Measurements from ENCODE around the gene RLIM. TPM values are rescaled to one million over a fixed set of nuclear protein-coding genes. Genes with fewer than 3 reads are reported as not detected.
"Not testable (repeated sequence)": the region's sequence is repeated elsewhere in the genome, so short reads cannot be mapped to it uniquely, and the experiment has no call there.

The RLIM gene
- polyA plus RNA-seq, 3 donors, result 7.6 to 10.3 (median 8.4) TPM

DNA sequence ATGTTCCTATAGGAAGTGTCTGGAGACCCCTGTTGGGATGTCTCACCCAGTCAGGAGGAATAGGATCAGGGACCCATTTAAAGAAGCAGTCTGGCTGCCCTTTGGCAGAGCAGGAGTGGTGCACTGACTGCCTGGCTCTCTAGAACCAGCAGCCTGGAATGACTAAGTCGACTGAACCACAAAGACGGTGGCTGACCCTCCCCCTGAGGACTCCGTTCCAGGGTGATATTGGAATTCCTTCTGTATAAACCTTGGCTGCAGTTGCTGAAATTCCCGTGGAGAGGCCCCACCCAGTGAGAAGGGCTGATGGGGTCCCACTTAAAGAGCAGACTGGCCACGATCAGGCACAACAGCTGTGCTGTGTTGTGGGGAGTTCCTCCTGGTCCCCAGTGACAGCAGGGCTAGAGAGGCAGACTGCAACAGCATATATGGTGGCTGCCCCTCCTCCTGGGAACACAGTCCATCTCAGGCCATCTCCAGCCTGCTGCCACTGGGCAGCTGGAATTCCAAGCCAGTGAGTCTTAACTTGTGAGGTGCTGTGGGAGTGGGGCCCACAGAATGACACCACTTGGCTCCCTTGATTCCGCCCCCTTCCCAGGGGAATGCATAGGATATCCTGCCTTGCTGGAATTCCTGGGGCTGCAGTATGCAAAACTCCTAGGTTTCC is 41.8 kb upstream of the RLIM start:
- Mint-ChIP-seq H3K4me1 (no peaks in the 10 kb centered on the region), H3K27ac (no peak overlapping the region), H3K36me3 (no peaks in the 10 kb centered on the region), H3K9me3 (peaks cover 7 to 20% (median 9%) of the 10 kb centered on the region in 7 donors), H3K4me3 (no peak overlapping the region), H3K27me3 (ENCODE audit: low read depth in 3 of 3) (peaks cover 0 to 3% (median 0%) of the 10 kb centered on the region in 3 donors)
- H3K27me3 ChIP-seq (ENCODE audit: control insufficient read depth in 2 of 2, insufficient read depth in 2 of 2, low read length in 2 of 2), result no peaks in the 10 kb centered on the region
- intact Hi-C loops (cut with micrococcal nuclease), result no loop called here
- H3K4me3 ChIP-seq (replicated peaks in 1 of 3; ENCODE audit: low read depth in 2 of 3, low read length in 3 of 3), result no peak overlapping the region
- H3K79me2 ChIP-seq (ENCODE audit: insufficient read depth, low read length), result no peaks in the 10 kb centered on the region
- no peak overlapping the region for H3K4me2 ChIP-seq (replicated peaks; ENCODE audit: extremely low read depth, low read length, poor library complexity, severe bottlenecking)
- H2AFZ ChIP-seq (ENCODE audit: insufficient read depth, low read depth, low read length, poor library complexity, severe bottlenecking), result no peak overlapping the region
- WGBS (ENCODE audit: insufficient coverage), result 87% methylated on average over 3 of the region's 6 CpGs
- H3K4me1 ChIP-seq (ENCODE audit: control insufficient read depth in 1 of 2, insufficient read depth in 2 of 2, low read length in 2 of 2), result no peaks in the 10 kb centered on the region
- H3K9ac ChIP-seq (ENCODE audit: insufficient read depth, low read length, poor library complexity, severe bottlenecking), result no peak overlapping the region
- TF ChIP-seq, protein P1, sequence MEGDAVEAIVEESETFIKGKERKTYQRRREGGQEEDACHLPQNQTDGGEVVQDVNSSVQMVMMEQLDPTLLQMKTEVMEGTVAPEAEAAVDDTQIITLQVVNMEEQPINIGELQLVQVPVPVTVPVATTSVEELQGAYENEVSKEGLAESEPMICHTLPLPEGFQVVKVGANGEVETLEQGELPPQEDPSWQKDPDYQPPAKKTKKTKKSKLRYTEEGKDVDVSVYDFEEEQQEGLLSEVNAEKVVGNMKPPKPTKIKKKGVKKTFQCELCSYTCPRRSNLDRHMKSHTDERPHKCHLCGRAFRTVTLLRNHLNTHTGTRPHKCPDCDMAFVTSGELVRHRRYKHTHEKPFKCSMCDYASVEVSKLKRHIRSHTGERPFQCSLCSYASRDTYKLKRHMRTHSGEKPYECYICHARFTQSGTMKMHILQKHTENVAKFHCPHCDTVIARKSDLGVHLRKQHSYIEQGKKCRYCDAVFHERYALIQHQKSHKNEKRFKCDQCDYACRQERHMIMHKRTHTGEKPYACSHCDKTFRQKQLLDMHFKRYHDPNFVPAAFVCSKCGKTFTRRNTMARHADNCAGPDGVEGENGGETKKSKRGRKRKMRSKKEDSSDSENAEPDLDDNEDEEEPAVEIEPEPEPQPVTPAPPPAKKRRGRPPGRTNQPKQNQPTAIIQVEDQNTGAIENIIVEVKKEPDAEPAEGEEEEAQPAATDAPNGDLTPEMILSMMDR (IDR thresholded peaks at IDR 0.05), result no peak
- peaks cover 8 to 32% of the 10 kb centered on the region in 2 donors for H3K9me3 ChIP-seq (replicated peaks in 1 of 2; ENCODE audit: control insufficient read depth in 1 of 2, insufficient read depth in 1 of 2, low read length in 2 of 2)
- DNase-seq, result no peak
- no peaks in the 10 kb centered on the region for H4K20me1 ChIP-seq (ENCODE audit: insufficient read depth, low read length)
- H3K27ac ChIP-seq (ENCODE audit: low read depth in 1 of 2, low read length in 2 of 2), result no peak overlapping the region
- H3K36me3 ChIP-seq (replicated peaks in 1 of 2; ENCODE audit: control insufficient read depth in 1 of 2, insufficient read depth in 2 of 2, low read length in 2 of 2), result no peaks in the 10 kb centered on the region

DNA sequence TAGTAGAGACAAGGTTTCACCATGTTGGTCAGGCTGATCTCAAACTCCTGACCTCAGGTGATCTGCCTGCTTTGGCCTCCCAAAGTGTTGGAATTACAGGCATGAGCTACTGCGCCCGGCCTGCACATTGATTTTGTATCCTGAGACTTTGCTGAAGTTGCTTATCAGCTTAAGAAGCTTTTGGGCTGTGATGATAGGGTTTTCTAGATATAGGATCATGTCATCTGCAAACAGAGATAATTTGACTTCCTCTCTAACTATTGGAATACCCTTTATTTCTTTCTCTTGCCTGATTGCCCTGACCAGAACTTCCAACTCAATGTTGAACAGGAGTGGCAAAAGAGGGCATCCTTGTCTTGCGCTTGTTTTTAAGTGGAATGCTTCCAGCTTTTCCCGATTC is 40.5 kb upstream of the RLIM start:
- H3K27ac ChIP-seq (ENCODE audit: low read depth in 1 of 2, low read length in 2 of 2); H3K4me1 ChIP-seq (ENCODE audit: control insufficient read depth in 1 of 2, insufficient read depth in 2 of 2, low read length in 2 of 2); H3K27me3 Mint-ChIP-seq (ENCODE audit: low read depth in 3 of 3); H3K4me3 ChIP-seq (replicated peaks in 1 of 3; ENCODE audit: low read depth in 2 of 3, low read length in 3 of 3); H2AFZ ChIP-seq (ENCODE audit: insufficient read depth, low read depth, low read length, poor library complexity, severe bottlenecking); H3K27ac Mint-ChIP-seq; H3K36me3 ChIP-seq (replicated peaks in 1 of 2; ENCODE audit: control insufficient read depth in 1 of 2, insufficient read depth in 2 of 2, low read length in 2 of 2); H3K4me3 Mint-ChIP-seq; H3K4me1 Mint-ChIP-seq; H3K9ac ChIP-seq (ENCODE audit: insufficient read depth, low read length, poor library complexity, severe bottlenecking); H3K4me2 ChIP-seq (replicated peaks; ENCODE audit: extremely low read depth, low read length, poor library complexity, severe bottlenecking); H3K27me3 ChIP-seq (ENCODE audit: control insufficient read depth in 2 of 2, insufficient read depth in 2 of 2, low read length in 2 of 2); H3K36me3 Mint-ChIP-seq; intact Hi-C loops (cut with micrococcal nuclease); DNase-seq; H3K79me2 ChIP-seq (ENCODE audit: insufficient read depth, low read length); H4K20me1 ChIP-seq (ENCODE audit: insufficient read depth, low read length): not testable (repeated sequence)
- peaks cover 8 to 32% of the 10 kb centered on the region in 2 donors for H3K9me3 ChIP-seq (replicated peaks in 1 of 2; ENCODE audit: control insufficient read depth in 1 of 2, insufficient read depth in 1 of 2, low read length in 2 of 2)
- H3K9me3 Mint-ChIP-seq, result peaks cover 7 to 20% (median 9%) of the 10 kb centered on the region in 7 donors
- WGBS (ENCODE audit: insufficient coverage), result 100% methylated on average over 1 of the region's 4 CpGs

Measured in CD14-positive monocyte (primary cell).